KG1 (cell line): ENCODE measurements around the gene GORASP2.
A peak's percentile ranks its signal among the peaks of the same experiment; 100 is the strongest.
"Not testable (repeated sequence)": the region's sequence is repeated elsewhere in the genome, so short reads cannot be mapped to it uniquely, and the experiment has no call there.

ENCODE experiments used
- DNase-seq: peaks from one replicate; lab custom pipeline; 2025; lab: John Stamatoyannopoulos, UW

Gene GORASP2

DNA sequence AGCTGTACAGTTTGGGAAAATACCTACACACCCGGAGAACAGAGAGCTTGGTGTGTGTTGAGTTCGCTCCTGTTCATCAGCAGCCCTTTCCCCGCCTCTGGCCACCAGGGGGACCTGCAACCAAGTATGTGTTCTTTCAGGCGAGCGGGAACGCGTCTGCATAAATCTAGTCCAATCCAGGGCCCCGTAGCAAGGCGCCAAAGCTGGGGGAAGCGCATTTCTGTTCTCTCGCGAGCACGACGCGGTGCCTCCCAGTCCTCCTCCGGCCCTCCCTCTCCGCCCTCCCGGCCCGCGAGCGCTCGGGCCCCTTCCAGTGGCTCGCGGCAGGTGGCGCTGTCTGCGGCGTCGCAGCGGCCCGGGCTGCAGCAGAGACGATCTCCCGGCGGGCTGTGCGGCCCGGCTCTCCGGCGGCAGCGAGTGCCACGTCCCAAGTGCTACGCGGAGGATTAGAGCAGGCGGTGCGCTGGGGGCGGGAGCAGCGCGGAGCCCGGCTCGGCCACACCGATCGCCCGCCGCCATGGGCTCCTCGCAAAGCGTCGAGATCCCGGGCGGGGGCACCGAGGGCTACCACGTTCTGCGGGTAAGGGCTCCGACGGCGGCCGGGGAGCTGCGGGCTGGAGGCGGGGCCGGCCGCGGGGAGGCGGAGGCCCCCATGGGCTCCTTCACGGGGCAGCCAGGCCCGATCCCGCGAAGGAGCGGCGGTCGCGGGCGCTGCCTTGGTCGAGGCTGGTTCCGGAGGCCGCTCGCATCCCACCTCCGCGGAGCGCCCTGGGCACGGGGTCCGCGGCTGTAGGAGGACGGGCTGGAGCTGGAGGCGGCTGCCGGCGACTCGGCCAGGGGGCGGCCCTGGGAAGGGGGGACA lies at the start of gene GORASP2:
Gene GORASP2, plus strand, starts transcription at position 430 of the 862 bp plus-strand sequence. Its CDS starts 88 bp downstream, at position 518.
- DNase-seq: peak; percentile 96

DNA sequence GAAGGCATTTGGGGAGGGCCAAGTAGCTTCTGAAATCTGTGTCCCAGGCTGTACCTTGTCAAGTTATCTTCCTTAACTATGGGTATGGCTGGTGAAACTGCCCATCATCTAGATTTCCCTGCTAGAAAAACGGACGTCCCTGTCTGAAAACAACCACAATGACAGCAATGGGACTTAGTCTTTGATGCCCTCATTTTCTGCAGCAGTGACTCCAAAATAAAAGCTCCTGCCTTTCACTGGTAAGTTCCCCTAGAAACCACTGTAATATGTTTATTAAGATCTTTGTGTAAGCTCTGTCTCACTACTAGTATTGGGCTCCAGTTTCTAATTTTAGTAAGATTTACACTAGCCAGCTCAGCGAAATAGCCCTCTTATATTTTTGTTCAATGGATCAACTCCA lies 47.2 kb upstream of the GORASP2 start:
- no peak for DNase-seq

DNA sequence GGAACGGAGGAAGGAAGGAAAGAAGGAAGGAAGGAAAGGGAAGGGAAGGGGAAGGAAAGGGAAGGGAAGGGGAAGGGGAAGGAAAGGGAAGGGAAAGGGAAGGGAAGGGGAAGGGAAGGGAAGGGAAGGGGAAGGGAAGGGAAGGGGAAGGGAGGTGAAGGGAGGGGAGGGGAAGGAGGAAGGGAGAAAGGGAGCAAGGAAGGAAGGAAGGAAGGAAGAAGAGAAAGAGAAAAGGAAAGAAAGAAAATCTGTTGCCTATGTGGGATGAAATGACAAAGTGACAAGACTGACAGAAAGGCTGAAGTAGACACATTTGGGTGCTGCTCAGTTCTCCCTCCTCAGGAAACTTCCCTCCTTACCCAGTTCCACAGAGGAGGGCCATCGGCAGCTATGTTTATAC lies 46.3 kb upstream of the GORASP2 start:
- DNase-seq: no peak

DNA sequence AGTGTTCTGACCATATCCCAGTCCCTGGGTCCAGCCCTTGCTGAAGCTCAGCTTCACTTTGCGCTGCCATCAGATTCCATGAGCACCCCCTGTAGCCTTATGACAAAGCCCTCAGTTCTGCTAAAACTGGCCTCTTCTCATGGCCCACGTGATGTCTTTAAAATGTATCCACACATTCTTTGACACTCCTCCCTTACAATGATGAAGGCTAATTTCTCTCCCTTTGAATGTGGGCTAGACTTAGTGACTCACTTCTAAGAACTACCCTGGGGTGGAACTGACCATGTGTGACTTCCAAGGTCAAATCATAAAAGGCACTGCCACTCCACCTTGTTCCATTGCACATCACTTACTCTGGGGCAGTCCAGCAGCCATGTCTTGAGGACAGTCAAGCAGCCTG lies 45.4 kb upstream of the GORASP2 start:
- DNase-seq: no peak

DNA sequence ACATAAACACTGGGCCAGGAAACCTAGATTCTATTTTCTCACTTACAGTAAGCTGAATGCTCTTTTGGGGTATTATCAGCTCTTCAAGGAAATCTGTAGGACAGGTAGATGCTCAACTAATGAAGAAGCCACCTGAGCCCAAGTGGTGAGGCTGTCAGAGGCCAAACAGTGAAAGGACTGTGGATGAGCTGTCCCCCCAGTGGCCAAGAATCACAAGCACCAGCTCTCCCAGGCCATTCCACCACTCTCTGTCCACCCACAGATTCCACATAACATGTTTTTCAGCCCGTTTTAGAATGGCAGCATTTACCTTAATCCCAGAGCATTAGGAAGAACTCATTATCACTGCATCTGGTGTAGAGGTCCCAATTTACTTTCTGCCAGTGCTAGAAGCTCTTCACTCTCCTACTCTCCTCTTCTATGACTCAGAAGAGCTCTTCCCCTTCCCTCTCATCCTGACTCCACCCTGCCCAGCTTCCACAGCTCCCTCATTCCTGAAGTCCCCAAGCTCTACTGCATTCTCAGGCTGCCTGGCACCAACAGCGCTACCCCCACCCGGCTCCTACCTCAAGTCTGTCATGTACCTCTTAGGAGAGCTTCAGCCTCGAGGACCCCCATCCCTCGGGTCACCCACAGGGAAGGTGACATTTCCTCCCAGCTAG lies 43.8 kb upstream of the GORASP2 start:
- no peak for DNase-seq

DNA sequence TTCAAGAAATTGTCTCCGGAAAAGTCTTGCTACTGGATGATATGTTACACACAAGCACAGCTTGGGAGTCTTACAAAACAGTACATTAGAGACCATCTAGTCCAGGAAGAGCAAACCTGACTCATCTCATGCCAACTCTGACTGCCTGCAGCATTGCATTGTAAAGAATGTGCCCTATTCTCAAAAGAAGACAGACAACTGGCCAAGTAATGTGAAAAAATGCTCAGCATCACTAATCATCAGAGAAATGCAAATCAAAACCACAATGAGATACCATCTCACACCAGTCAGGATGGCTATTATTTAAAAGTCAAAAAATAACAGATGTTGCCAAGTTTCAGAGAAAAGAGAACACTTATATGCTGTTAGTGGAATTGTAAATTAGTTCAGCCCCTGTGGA lies 42.7 kb upstream of the GORASP2 start:
- no peak for DNase-seq

DNA sequence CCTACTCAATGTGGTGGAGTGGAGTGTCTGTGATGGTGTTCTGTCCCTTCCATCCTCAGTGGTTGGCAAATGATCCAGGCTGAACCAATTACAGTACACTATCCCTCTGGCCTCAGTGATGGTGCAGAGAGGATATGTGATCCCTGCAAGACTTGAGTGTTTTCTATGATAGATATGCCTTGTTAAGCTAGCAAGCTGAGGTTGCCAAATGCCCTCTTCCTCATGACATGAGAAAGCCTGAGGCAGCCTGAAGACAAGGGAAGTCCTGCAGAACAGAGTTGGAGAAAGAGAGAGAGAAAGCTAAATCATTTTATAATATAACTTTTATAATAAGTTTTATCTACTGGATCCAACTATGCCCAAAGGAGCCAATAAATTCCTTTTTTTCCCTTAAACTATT lies 41.6 kb upstream of the GORASP2 start:
- DNase-seq: no peak

DNA sequence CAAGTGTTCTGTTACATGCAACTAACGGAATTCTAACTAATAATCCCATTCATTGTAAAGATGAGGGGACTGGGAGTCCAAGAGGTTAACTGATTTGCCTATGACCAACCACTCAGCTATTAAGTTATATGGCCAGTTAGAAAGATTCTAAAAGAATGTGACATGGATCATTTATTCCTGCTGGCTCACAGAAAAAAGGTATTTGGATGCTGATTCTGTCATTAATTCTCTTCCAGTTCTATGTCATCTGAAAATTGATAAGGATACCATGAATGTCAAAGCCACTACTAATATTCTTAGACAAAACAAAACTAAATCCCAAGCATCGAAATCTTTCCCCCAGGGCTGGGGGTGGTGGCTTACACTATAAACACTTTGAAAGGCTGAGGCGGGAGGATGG lies 41.2 kb upstream of the GORASP2 start:
- DNase-seq: no peak

DNA sequence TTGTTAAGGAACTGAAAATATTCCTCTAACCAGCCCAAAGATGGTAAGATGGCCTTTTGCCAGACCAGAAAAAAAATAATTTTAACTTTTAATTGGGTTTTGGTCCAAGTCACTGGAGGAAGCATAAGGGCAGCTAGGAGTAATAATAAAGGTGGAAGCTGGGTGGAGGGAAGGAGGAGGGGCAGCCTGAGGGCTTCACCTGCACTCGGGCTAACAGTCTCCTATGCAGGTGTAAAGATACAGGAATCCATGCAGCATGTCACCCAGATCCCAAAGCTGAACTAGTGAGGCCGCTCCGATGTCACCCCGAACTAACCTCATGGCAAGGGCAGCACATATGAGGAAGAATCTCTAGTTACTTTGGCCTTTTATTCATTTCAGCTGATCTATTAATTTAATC lies 37.2 kb upstream of the GORASP2 start:
- DNase-seq: no peak

DNA sequence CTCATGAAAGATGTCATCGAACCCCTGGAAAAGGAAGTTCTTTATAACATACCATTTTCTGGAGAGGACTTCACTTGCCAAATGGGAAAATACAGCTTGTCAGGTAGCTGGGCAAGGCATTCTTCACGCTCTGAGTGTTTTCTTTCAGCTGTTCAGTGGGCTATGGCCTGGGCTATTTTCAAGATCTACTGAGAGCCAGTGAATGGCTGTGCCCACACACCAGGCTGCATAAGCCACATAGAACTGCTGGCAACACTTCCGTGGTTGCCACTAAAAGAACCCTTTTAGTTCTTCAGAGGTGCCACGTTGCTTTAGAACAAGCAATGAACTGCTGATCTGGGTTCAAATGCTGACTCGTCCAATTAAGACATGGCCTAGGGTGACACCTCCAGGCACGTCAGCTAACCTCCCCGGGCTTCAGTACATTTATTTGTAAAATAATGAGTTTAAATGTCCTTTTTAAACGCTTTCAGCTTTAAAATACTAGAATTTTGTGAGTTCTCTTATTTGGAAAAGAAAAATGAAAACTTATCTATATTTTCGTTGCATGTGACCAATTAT lies 36.6 kb upstream of the GORASP2 start:
- DNase-seq: no peak

DNA sequence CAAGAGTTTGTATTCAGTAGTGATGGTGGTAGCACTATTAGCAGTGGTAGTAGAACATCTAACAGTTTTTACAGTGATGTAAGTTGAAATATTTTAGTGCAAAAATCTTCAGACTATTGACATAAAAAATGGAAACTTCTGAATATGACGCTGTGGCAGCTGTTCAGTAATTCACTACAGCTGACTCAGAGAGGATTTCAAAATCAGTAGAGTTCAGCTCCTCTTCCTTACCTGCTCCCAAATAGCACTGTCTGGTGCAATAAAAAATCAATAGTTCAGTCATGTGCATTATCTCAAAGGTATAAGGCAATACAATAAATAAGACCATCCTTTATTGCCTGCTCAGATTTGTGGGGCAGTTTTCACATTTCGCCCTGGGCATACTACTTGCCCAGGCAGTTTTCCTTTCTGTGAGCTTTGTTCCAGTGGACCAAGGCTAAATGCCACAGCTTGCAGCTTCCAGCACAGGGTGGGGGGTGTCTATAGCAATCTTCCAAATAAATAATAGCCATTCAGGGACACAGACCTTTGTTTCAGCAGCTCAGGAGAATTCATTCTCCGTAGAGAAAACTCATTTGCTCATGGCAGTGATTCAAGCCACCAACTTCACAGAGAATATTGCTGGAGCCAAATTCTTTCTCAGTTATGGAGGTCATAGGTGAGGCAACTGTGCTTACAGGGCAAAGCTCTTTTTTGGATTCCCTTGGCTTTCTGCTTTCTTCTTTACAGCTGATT lies 33.9 kb upstream of the GORASP2 start:
- no peak for DNase-seq

DNA sequence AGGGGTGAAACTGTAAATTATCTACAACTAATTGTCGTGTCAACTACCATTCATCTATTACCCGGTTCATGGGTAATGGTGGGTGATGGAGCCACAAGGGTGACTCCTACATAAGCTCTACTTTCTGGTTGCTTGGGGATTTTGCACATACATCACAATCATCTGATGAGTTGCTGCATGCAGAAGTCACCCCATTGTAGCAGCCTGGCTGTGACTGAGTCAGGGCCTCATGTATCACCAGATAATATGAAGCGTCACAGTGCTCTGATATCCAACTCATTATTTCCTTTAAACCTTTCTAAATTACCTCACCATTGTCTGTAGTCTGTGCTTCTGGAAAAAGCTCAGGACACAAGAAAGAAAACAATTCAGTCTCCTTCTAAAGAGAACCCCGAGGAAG lies 32.4 kb upstream of the GORASP2 start:
- no peak for DNase-seq

DNA sequence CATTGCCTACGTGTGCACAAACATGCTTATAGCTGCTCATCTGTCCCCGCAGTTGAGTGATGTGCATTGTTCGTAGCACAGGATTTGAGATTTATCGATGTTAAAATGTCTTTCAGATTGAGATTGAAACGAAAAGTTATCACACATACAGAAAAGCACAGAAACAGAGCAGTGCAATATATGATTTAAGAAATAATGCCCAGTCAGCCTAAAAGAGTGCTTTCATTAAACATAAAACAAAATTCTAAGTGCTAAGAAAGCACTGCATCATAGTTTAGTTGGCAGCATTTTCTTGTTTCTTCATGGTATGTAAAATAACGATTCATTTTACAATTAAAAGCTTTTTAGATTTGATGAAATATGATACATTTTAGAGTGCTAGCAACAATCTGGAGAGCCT lies 31.9 kb upstream of the GORASP2 start:
- no peak for DNase-seq

DNA sequence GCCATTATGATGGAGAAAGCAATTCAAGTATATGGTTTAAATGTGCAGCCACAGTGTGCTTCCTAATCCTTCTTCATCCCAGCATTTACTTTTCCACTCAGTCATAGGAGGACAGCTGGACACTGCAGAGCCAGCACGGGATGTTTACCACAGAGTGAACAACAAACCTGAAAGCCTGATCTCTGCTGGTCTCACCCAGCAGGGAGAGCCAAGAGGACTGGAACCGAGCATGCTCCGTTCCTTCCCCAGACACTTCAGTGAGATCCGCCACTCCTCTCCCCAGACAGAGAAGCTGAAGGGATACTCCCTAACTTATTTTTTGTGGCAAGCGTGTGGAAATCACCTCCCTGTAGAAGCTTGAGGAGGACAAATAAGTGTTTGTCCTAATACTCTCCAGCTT lies 23.2 kb upstream of the GORASP2 start:
- DNase-seq: no peak

DNA sequence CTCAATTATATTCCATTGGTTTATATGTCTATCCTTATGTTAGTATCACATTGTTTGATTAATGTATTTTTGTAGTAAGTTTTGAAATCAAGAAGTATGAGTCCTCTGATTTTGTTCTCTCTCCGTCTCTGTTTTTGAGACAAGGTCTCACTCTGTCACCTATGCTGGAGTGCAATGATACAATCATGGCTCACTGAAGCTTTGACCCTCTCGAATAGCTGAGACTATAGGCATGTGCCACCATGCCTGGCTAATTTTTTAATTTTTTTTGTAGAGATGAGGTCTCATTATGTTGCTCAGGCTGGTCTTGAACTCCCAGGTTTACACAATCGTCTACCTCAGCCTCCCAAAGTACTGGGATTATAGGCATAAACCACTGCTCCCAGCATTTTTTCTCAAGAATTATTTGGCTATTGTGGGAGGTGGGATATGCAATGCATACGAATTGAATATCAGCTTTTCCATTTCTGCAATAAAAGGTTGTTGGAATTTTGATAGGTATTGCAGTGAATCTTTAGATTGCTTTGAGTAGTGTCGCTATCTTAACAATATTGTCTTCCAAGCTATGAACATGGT lies 17.7 kb upstream of the GORASP2 start:
- no peak for DNase-seq

DNA sequence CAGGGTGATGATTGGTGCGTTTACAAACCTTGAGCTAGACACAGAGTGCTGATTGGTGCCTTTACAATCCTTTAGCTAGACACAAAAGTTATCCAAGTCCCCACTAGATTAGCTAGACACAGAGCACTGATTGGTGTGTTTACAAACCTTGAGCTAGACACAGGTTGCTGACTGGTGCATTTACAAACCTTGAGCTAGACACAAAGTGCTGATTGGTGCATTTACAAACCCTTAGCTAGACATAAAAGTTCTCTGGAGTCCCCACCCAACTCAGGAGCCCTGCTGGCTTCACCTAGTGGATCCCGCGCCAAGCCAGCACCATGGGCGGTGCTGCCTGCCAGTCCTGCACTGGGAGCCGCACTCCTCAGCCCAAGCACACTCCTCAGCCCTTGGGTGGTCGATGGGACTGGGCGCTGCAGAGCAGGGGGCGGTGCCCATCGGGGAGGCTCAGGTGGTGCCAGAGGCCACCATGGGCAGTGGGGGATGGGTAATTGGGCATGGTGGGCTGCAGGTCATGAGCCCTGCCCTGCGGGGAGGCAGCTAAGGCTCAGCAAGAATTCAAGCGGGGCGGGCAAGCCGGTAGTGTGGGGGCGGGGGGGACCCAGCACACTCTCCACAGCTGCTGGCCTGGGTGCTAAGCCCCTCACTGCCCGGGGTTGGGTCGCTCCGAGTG lies 13.9 kb upstream of the GORASP2 start:
- not testable (repeated sequence) for DNase-seq

DNA sequence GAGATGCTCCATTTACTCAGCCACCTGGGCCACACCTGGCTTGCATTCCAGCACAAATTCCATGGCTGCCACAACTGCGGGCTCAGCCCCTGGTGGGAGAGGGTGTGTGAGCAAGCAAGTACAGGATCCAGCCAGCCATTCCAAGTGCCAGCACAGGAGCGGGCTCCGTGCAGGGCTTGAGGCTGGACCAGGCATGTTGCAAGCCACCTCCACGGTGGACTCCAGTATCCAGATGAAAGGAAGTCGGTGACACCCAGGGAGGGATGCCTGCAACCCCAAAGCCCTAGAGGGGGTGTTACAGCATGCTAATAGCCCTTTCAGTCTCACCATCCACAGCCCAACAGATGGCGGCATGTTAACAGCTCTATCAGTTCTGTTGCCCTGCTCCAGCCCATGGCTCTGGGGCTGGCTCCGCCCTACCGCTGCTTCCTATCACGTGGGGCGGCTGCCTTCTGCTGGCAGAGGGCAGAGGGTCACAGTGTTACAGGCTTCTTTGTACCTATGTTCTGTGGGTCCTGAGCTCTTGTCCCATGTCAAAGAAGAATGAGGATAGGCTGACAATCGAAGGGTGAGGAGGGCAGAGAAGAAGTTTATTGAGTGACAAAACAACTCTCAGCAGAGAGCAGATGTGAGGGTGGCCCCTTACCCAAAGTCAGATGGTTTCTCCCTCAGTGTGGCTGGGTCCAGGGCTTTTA lies 11.7 kb upstream of the GORASP2 start:
- DNase-seq: no peak

DNA sequence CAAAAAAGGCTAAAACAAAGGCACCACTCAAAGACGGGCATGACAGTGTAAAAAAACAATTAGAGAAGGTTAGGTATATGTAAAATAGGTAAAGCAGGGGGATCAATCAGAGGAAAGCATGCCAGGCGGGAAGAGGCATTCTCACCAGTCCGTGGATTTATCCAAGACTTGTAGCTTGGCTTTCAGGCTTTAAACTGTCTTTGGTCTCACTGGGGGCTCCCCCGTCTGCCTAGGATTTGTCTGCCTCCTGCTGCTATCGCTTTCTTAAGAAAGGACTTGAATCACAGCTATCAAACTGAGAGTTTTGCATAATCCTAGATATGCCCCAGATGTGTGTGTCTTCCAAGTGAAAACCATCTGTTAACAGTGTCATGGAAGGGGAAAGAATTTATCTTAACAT lies 11.1 kb upstream of the GORASP2 start:
- DNase-seq: no peak

DNA sequence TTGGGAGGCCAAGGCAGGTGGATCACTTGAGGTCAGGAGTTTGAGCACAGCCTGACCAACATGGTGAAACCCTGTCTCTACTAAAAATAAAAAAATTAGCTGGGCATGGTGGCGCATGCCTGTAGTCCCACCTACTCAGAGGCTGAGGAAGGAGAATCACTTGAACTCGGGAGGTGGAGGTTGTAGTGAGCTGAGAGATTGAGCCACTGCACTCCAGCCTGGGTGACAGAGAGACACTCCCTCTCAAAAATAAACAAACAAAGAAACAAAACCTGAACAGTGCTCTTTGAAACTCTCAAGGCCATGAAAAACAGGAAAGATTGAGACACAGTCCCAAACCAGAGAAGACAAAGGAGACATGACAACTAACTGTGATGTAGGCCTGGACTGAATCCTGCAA lies 7.2 kb upstream of the GORASP2 start:
- not testable (repeated sequence) for DNase-seq

DNA sequence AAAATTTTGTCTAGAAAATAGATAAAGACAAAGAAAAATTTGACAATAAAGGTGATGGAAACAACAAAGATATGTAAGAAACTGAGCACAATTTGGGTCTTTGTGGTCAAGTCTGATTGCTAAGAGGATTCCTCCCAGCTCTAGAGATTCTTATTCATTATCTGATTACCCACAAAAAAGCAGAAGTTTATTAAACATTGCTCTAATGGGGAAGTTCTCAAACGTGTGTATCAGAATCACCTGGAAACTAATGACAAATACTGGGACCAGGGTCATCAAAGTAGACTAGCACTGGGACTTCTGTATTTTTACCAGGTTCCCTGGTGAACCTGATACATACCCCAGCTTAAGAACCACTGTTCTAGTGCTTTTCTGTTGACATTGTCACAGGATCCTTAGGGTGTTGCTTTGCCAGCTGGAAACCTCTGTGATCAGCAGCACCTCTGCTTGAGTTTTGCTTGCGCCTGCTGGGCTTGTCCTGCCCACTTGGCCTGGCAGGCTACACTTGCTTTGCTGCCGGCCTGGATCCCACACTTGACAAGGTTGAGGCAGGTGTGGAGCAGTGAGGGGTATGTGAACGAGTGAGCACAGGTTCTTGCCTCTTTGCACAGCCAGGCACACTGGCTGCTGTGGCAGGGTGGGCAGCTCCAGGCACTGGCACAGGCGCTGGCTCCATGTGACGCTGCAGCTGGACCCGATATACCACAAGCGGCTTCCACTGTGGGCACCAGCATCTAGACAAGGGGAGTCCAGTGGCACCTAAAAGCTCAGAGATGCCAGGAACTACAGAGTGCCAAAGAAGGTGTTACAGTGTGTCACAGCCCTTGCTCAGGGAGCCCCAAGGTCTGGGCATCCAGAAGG lies 6.2 kb upstream of the GORASP2 start:
- DNase-seq: no peak
